HEK293 (cell line): ENCODE results near the gene LHFPL3.

ENCODE experiments used
- CTCF ChIA-PET: fragments of 350-600 bp; formaldehyde crosslinking; extraction: SDS; loops from one replicate; lab custom pipeline; 2021; ENCODE audit warnings: antibody characterized with exemption; lab: Yijun Ruan, JAX
- POLR2A ChIA-PET: fragments of 300-600 bp; formaldehyde crosslinking; extraction: SDS; loops from one replicate; lab custom pipeline; 2020; ENCODE audit warnings: antibody characterized with exemption, inconsistent platforms; lab: Yijun Ruan, JAX
- H3K27ac ChIP-seq: fragments of 200-500 bp; sonication (Bioruptor generic); 2 replicates; pipeline ENCODE4 v1.5.1; 2014; ENCODE audit warnings: low read depth, low read length, control low read depth, inconsistent platforms; ENCODE audit errors: extremely low read depth
- H3K36me3 ChIP-seq, 2 experiments: fragments of 200-500 bp in 1 of 2; sonication (Bioruptor generic) in 1 of 2; 1 replicate in 1 of 2; 2 replicates in 1 of 2; pipeline ENCODE4 v1.5.1; 2014 to 2017; ENCODE audit warnings: inconsistent platforms in 2 of 2, low read length in 2 of 2; ENCODE audit not compliant: control insufficient read depth in 2 of 2, insufficient read depth in 1 of 2
- H3K4me1 ChIP-seq: fragments of 200-500 bp; sonication (Bioruptor generic); 2 replicates; pipeline ENCODE4 v1.5.1; 2014; ENCODE audit warnings: mild to moderate bottlenecking, low read length, inconsistent platforms; ENCODE audit not compliant: control insufficient read depth, insufficient read depth
- H3K4me3 ChIP-seq: 2 replicates; pipeline ENCODE4 v1.5.1; 2011; ENCODE audit warnings: low read depth, mild to moderate bottlenecking, control low read depth, low read length, moderate library complexity
- H3K9me3 ChIP-seq: fragments of 200-500 bp; sonication (Bioruptor generic); 2 replicates; pipeline ENCODE4 v1.5.1; 2014; ENCODE audit warnings: low read depth, low read length, inconsistent platforms; ENCODE audit not compliant: control insufficient read depth, insufficient read depth
- KLF10 ChIP-seq: fragments of 450-650 bp; IDR thresholded peaks from 2 replicates; pipeline ENCODE4 v1.5.1; 2018; ENCODE audit warnings: missing biosample characterization, mild to moderate bottlenecking, missing genetic modification characterization
- OVOL3 ChIP-seq: fragments of 450-650 bp; formaldehyde crosslinking; IDR thresholded peaks from 2 replicates; pipeline ENCODE4 v1.5.1; 2016; ENCODE audit warnings: missing biosample characterization, missing genetic modification characterization
- ZBTB8A ChIP-seq: fragments of 450-650 bp; formaldehyde crosslinking; IDR thresholded peaks from 2 replicates; pipeline ENCODE4 v1.5.1; 2016; ENCODE audit warnings: missing biosample characterization, missing genetic modification characterization
- ZNF140 ChIP-seq: fragments of 450-650 bp; formaldehyde crosslinking; IDR thresholded peaks from 2 replicates; pipeline ENCODE4 v1.5.1; 2016; ENCODE audit warnings: missing biosample characterization, missing genetic modification characterization
- ZNF239 ChIP-seq: fragments of 450-650 bp; formaldehyde crosslinking; IDR thresholded peaks from 2 replicates; pipeline ENCODE4 v1.5.1; 2016; ENCODE audit warnings: missing biosample characterization, missing genetic modification characterization
- ZNF366 ChIP-seq: fragments of 450-650 bp; formaldehyde crosslinking; conservative IDR thresholded peaks from 2 replicates; pipeline ENCODE4 v1.5.1; 2016; ENCODE audit warnings: missing biosample characterization, missing genetic modification characterization
- ZNF37A ChIP-seq: fragments of 450-650 bp; IDR thresholded peaks from 2 replicates; pipeline ENCODE4 v1.5.1; 2018; ENCODE audit warnings: missing biosample characterization, missing genetic modification characterization
- ZNF585B ChIP-seq: fragments of 450-650 bp; formaldehyde crosslinking; IDR thresholded peaks from 2 replicates; pipeline ENCODE4 v1.5.1; 2016; ENCODE audit warnings: missing biosample characterization, missing genetic modification characterization
- ZNF610 ChIP-seq: fragments of 450-650 bp; formaldehyde crosslinking; IDR thresholded peaks from 2 replicates; pipeline ENCODE4 v1.5.1; 2016; ENCODE audit warnings: missing biosample characterization, missing genetic modification characterization, borderline replicate concordance
- TF ChIP-seq, protein P1 (sequence below): fragments of 450-650 bp; formaldehyde crosslinking; IDR thresholded peaks from 2 replicates; pipeline ENCODE4 v1.5.1; 2017; ENCODE audit warnings: missing biosample characterization, missing genetic modification characterization
- TF ChIP-seq, protein P2 (sequence below): fragments of 450-650 bp; formaldehyde crosslinking; IDR thresholded peaks from 2 replicates; pipeline ENCODE4 v1.5.1; 2017; ENCODE audit warnings: missing biosample characterization, missing genetic modification characterization
- TF ChIP-seq, protein P3 (sequence below): fragments of 450-650 bp; formaldehyde crosslinking; IDR thresholded peaks from 2 replicates; pipeline ENCODE4 v1.5.1; 2016; ENCODE audit warnings: missing biosample characterization, missing genetic modification characterization
- TF ChIP-seq, protein P4 (sequence below): fragments of 450-650 bp; formaldehyde crosslinking; IDR thresholded peaks from 2 replicates; pipeline ENCODE4 v1.5.1; 2017; ENCODE audit warnings: missing biosample characterization, missing genetic modification characterization
- TF ChIP-seq, protein P5 (sequence below): fragments of 450-650 bp; formaldehyde crosslinking; IDR thresholded peaks from 2 replicates; pipeline ENCODE4 v1.5.1; 2017; ENCODE audit warnings: missing biosample characterization, missing genetic modification characterization
- TF ChIP-seq, protein P6 (sequence below): fragments of 450-650 bp; formaldehyde crosslinking; IDR thresholded peaks from 2 replicates; pipeline ENCODE4 v1.5.1; 2016; ENCODE audit warnings: missing biosample characterization, missing genetic modification characterization, low read depth
- TF ChIP-seq, protein P7 (sequence below): fragments of 450-650 bp; formaldehyde crosslinking; IDR thresholded peaks from 2 replicates; pipeline ENCODE4 v1.5.1; 2016; ENCODE audit warnings: missing biosample characterization, missing genetic modification characterization, borderline replicate concordance

LHFPL3 gene

DNA sequence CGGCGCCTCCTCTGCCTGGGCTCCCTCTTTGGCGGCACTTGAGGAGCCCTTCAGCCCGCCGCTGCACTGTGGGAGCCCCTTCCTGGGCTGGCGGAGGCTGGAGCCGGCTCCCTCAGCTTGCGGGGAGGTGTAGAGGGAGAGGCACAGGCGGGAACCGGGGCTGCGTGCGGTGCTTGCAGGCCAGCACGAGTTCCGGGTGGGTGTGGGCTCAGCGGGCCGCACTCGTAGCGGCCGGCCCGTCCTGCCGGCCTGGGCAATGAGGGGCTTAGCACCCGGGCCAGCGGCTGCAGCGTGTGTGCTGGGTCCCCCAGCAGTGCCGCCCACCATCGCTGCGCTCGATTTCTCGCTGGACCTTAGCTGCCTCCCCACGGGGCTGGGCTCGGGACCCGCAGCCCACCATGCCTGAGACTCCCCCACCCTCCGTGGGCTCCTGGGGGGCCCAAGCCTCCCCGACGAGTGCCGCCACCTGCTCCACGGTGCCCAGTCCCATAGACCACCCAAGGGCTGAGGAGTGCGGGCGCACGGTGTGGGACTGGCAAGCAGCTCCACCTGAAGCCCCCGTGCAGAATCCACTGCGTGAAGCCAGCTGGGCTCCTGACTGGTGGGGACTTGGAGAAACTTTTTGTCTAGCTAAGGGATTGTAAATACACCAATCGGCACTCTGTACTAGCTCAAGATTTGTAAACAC is 611.8 kb downstream of the LHFPL3 start:
- POLR2A ChIA-PET, result no interaction called here

DNA sequence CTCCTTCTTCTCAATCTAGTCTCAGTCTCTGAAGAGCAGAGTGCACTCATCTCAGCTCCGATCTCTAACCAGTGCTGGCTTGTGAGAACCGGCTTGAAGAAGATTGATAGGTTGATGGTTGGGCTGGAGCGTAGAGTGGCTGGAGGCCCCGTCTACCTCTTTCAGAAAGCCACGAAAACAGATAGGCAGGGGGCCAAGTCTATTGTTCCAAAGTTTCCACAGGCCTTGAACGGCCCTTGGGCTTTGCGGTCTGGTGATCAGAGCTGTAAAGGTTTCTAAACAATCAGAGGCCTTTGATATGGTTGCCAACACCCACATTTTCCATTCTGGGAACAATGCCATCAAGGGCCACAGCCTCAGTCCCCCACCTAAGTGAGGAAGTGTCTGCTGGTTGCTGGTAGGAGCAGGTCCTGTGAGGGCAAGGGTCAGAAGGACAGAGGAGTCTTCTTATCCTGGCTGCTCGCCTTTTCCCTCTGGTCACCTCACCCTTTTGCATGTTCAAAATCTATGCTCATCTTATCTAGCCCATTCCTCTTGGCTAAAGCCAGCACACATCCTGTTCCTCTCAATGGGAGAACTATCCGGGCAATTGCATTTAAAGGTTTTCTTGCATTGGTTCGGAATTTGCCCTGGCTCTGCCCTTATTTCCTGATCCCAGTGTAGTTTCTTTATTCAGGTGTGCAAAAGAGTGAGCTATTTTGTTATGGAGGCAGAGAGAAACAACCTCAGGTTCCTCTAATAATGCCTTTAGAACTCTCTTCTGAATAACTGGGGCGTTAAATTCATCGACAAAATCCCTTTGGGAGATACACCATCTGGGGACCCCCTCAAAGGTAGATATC is 615.3 kb downstream of the LHFPL3 start:
- CTCF ChIA-PET, result interaction anchor here (0.6 to 0.8 kb wide), 3 partner anchors 13 to 647 kb away, joined by 3 to 4 read pairs (median 4); no protein-coding TSS in a partner anchor
- H3K4me3 ChIP-seq, result no peak overlapping the region
- no peaks in the 10 kb centered on the region for H3K9me3 ChIP-seq
- H3K4me1 ChIP-seq, result peaks cover 12% of the 10 kb centered on the region
- no peaks in the 10 kb centered on the region for H3K36me3 ChIP-seq
- peak overlapping the region; percentile 64 for H3K27ac ChIP-seq
- POLR2A ChIA-PET, result interaction anchor here (0.6 to 1.8 kb wide), 4 partner anchors 40 to 73 kb away, joined by 3 to 4 read pairs (median 4); partner anchors contain the start of gene KMT2E
- TF ChIP-seq, protein P1, sequence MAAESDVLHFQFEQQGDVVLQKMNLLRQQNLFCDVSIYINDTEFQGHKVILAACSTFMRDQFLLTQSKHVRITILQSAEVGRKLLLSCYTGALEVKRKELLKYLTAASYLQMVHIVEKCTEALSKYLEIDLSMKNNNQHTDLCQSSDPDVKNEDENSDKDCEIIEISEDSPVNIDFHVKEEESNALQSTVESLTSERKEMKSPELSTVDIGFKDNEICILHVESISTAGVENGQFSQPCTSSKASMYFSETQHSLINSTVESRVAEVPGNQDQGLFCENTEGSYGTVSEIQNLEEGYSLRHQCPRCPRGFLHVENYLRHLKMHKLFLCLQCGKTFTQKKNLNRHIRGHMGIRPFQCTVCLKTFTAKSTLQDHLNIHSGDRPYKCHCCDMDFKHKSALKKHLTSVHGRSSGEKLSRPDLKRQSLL, result peak; percentile 37; the same call in 1 of the 2 replicates
- TF ChIP-seq ZNF366 (tag by site-specific recombination) (peak; percentile 81), KLF10 (tag by site-specific recombination) (peak; percentile 90), OVOL3 (tag by site-specific recombination) (peak; percentile 85; the same call in 1 of the 2 replicates), ZNF239 (no peak)
- TF ChIP-seq, protein P2, sequence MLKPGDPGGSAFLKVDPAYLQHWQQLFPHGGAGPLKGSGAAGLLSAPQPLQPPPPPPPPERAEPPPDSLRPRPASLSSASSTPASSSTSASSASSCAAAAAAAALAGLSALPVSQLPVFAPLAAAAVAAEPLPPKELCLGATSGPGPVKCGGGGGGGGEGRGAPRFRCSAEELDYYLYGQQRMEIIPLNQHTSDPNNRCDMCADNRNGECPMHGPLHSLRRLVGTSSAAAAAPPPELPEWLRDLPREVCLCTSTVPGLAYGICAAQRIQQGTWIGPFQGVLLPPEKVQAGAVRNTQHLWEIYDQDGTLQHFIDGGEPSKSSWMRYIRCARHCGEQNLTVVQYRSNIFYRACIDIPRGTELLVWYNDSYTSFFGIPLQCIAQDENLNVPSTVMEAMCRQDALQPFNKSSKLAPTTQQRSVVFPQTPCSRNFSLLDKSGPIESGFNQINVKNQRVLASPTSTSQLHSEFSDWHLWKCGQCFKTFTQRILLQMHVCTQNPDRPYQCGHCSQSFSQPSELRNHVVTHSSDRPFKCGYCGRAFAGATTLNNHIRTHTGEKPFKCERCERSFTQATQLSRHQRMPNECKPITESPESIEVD, result peak; percentile 75; the same call in 1 of the 2 replicates
- TF ChIP-seq, protein P3, sequence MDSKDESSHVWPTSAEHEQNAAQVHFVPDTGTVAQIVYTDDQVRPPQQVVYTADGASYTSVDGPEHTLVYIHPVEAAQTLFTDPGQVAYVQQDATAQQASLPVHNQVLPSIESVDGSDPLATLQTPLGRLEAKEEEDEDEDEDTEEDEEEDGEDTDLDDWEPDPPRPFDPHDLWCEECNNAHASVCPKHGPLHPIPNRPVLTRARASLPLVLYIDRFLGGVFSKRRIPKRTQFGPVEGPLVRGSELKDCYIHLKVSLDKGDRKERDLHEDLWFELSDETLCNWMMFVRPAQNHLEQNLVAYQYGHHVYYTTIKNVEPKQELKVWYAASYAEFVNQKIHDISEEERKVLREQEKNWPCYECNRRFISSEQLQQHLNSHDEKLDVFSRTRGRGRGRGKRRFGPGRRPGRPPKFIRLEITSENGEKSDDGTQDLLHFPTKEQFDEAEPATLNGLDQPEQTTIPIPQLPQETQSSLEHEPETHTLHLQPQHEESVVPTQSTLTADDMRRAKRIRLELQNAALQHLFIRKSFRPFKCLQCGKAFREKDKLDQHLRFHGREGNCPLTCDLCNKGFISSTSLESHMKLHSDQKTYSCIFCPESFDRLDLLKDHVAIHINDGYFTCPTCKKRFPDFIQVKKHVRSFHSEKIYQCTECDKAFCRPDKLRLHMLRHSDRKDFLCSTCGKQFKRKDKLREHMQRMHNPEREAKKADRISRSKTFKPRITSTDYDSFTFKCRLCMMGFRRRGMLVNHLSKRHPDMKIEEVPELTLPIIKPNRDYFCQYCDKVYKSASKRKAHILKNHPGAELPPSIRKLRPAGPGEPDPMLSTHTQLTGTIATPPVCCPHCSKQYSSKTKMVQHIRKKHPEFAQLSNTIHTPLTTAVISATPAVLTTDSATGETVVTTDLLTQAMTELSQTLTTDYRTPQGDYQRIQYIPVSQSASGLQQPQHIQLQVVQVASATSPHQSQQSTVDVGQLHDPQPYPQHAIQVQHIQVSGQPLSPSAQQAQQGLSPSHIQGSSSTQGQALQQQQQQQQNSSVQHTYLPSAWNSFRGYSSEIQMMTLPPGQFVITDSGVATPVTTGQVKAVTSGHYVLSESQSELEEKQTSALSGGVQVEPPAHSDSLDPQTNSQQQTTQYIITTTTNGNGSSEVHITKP (tag by site-specific recombination), result peak; percentile 44; the same call in 1 of the 2 replicates
- TF ChIP-seq, protein P4, sequence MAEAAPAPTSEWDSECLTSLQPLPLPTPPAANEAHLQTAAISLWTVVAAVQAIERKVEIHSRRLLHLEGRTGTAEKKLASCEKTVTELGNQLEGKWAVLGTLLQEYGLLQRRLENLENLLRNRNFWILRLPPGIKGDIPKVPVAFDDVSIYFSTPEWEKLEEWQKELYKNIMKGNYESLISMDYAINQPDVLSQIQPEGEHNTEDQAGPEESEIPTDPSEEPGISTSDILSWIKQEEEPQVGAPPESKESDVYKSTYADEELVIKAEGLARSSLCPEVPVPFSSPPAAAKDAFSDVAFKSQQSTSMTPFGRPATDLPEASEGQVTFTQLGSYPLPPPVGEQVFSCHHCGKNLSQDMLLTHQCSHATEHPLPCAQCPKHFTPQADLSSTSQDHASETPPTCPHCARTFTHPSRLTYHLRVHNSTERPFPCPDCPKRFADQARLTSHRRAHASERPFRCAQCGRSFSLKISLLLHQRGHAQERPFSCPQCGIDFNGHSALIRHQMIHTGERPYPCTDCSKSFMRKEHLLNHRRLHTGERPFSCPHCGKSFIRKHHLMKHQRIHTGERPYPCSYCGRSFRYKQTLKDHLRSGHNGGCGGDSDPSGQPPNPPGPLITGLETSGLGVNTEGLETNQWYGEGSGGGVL, result peak; percentile 35; the same call in 1 of the 2 replicates
- TF ChIP-seq, protein P5, sequence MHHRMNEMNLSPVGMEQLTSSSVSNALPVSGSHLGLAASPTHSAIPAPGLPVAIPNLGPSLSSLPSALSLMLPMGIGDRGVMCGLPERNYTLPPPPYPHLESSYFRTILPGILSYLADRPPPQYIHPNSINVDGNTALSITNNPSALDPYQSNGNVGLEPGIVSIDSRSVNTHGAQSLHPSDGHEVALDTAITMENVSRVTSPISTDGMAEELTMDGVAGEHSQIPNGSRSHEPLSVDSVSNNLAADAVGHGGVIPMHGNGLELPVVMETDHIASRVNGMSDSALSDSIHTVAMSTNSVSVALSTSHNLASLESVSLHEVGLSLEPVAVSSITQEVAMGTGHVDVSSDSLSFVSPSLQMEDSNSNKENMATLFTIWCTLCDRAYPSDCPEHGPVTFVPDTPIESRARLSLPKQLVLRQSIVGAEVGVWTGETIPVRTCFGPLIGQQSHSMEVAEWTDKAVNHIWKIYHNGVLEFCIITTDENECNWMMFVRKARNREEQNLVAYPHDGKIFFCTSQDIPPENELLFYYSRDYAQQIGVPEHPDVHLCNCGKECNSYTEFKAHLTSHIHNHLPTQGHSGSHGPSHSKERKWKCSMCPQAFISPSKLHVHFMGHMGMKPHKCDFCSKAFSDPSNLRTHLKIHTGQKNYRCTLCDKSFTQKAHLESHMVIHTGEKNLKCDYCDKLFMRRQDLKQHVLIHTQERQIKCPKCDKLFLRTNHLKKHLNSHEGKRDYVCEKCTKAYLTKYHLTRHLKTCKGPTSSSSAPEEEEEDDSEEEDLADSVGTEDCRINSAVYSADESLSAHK (tag by site-specific recombination), result peak; percentile 94
- TF ChIP-seq, protein P6, sequence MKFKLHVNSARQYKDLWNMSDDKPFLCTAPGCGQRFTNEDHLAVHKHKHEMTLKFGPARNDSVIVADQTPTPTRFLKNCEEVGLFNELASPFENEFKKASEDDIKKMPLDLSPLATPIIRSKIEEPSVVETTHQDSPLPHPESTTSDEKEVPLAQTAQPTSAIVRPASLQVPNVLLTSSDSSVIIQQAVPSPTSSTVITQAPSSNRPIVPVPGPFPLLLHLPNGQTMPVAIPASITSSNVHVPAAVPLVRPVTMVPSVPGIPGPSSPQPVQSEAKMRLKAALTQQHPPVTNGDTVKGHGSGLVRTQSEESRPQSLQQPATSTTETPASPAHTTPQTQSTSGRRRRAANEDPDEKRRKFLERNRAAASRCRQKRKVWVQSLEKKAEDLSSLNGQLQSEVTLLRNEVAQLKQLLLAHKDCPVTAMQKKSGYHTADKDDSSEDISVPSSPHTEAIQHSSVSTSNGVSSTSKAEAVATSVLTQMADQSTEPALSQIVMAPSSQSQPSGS (tag by site-specific recombination), result peak; percentile 11; the same call in 1 of the 2 replicates
- TF ChIP-seq, protein P7, sequence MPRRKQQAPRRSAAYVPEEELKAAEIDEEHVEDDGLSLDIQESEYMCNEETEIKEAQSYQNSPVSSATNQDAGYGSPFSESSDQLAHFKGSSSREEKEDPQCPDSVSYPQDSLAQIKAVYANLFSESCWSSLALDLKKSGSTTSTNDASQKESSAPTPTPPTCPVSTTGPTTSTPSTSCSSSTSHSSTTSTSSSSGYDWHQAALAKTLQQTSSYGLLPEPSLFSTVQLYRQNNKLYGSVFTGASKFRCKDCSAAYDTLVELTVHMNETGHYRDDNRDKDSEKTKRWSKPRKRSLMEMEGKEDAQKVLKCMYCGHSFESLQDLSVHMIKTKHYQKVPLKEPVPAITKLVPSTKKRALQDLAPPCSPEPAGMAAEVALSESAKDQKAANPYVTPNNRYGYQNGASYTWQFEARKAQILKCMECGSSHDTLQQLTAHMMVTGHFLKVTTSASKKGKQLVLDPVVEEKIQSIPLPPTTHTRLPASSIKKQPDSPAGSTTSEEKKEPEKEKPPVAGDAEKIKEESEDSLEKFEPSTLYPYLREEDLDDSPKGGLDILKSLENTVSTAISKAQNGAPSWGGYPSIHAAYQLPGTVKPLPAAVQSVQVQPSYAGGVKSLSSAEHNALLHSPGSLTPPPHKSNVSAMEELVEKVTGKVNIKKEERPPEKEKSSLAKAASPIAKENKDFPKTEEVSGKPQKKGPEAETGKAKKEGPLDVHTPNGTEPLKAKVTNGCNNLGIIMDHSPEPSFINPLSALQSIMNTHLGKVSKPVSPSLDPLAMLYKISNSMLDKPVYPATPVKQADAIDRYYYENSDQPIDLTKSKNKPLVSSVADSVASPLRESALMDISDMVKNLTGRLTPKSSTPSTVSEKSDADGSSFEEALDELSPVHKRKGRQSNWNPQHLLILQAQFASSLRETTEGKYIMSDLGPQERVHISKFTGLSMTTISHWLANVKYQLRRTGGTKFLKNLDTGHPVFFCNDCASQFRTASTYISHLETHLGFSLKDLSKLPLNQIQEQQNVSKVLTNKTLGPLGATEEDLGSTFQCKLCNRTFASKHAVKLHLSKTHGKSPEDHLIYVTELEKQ (tag by site-specific recombination), result peak; percentile 60; the same call in 1 of the 2 replicates

More for the DNA sequence above, 611.8 kb downstream of the LHFPL3 start:
- 0 out of 2 replicates have a peak, but pooled peaks have one; percentile 27 for TF ChIP-seq ZBTB8A (tag by site-specific recombination)
- no peak for TF ChIP-seq ZNF37A
- no peak for TF ChIP-seq ZNF610 (tag by site-specific recombination)
- TF ChIP-seq ZNF140 (tag by site-specific recombination), result no peak
- TF ChIP-seq ZNF585B (tag by site-specific recombination), result no peak
- H3K4me3 ChIP-seq, result no peak overlapping the region
- CTCF ChIA-PET, result no interaction called here
- no peaks in the 10 kb centered on the region for H3K9me3 ChIP-seq
- H3K27ac ChIP-seq, result no peak overlapping the region
- peaks cover 12% of the 10 kb centered on the region for H3K4me1 ChIP-seq
- H3K36me3 ChIP-seq, result no peaks in the 10 kb centered on the region
